GM12872 (cell line): ENCODE measurements around the gene SLC9B2.

ENCODE experiments used
- CTCF ChIP-seq: IDR thresholded peaks from 3 replicates; pipeline ENCODE4 v1.5.1; 2011; ENCODE audit warnings: low read depth, mild to moderate bottlenecking, low read length, moderate library complexity; ENCODE audit not compliant: insufficient read depth

Gene SLC9B2

GRCh38 chr4:103029300-103029699, 47.3 kb downstream of the SLC9B2 start:
- no peak for TF ChIP-seq CTCF

- no peak for TF ChIP-seq CTCF
Observed at GRCh38 chr4:103026868-103027267, 49.7 kb downstream of the SLC9B2 start.

- TF ChIP-seq CTCF: no peak
Observed at GRCh38 chr4:103024996-103025395, 51.6 kb downstream of the SLC9B2 start.

- no peak for TF ChIP-seq CTCF
Observed at GRCh38 chr4:103021120-103021519, 55.4 kb downstream of the SLC9B2 start.

- TF ChIP-seq CTCF: no peak
Observed at GRCh38 chr4:103019308-103020124, 57.0 kb downstream of the SLC9B2 start, which contains the start of gene SLC9B1. Gene SLC9B1 (minus strand): TSS chr4:103019705. CDS start chr4:102991711, 27,994 bp downstream.

GRCh38 chr4:103018391-103019307, 57.9 kb downstream of the SLC9B2 start:
- TF ChIP-seq CTCF: no peak

- no peak for TF ChIP-seq CTCF
Observed at GRCh38 chr4:103012551-103012950, 64.0 kb downstream of the SLC9B2 start.
